Effector memory CD8-positive, alpha-beta T cell (primary cell): Measurements from ENCODE around the gene RNF207.
A peak's percentile ranks its signal among the peaks of the same experiment; 100 is the strongest.

Source experiments
- ATAC-seq: fragments of 150-1000 bp; cut with Tn5 transposase; replicated peaks from 2 replicates; pipeline ENCODE4 v1.10.0; 2021; ENCODE audit warnings: mild to moderate bottlenecking, moderate library complexity
- DNase-seq, 3 experiments: peaks; one replicate each; pipeline ENCODE4 v3.0.0; 2021
- H3K27ac Mint-ChIP-seq, 2 donors: one replicate each; pipeline ENCODE4 v1.8.0; 2022; ENCODE audit warnings: mild to moderate bottlenecking in 2 of 2, mixed read lengths in 2 of 2, moderate library complexity in 2 of 2
- H3K27me3 Mint-ChIP-seq, 2 donors: one replicate each; pipeline ENCODE4 v1.8.0; 2022; ENCODE audit warnings: mixed read lengths in 2 of 2
- H3K36me3 Mint-ChIP-seq: one replicate; pipeline ENCODE4 v1.8.0; 2022; ENCODE audit warnings: mild to moderate bottlenecking, moderate library complexity, mixed read lengths; ENCODE audit not compliant: insufficient read depth
- H3K4me1 Mint-ChIP-seq, 2 donors: one replicate each; pipeline ENCODE4 v1.8.0; 2022; ENCODE audit warnings: low read depth in 2 of 2, mixed read lengths in 2 of 2
- H3K4me3 Mint-ChIP-seq, 2 donors: one replicate each; pipeline ENCODE4 v1.8.0; 2022; ENCODE audit warnings: mild to moderate bottlenecking in 2 of 2, mixed read lengths in 2 of 2, moderate library complexity in 2 of 2
- H3K9me3 Mint-ChIP-seq, 2 donors: one replicate each; pipeline ENCODE4 v1.8.0; 2022; ENCODE audit warnings: mixed read lengths in 2 of 2

Gene RNF207

DNA sequence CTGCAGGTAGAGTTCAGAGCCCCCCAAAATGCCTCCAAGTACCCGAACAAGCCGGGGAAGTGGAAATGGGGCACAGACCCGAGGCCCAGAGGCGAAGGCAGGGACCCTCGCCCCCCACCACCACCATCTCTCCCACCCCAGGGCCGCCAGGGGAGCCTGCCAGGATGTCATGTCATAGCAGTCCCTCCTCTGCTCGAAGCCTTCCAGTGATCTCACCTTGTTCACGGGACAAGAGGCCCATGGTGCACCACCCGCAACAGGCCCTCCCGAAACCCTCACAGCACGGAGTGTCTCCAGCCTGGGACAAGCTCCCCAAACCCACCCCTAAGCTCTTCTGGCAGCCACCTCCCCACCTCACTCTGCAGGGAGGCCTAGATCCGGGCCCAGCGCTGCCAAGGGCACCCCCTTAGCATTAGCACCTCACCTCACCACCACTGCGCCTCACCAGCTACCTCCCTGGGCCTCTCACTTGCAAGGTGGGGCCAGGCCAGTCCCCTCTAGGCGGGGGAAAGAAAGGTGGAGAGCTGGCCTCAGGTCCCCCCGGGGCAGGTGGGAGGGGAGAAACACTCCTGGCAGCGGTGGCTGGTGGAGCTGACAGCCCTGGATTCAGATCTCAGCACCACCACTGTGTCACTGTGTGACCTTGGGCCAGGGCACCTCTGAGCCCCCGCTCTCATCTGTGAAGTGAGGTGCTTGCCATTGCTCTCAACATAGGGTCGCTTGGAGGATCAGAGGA is 39.1 kb upstream of the RNF207 start:
- H3K27ac Mint-ChIP-seq: no peak overlapping the region
- no peak for DNase-seq
- no peak overlapping the region for H3K4me3 Mint-ChIP-seq
- H3K36me3 Mint-ChIP-seq: no peaks in the 10 kb centered on the region
- H3K27me3 Mint-ChIP-seq: peaks cover 54 to 79% of the 10 kb centered on the region in 2 donors
- no peaks in the 10 kb centered on the region for H3K9me3 Mint-ChIP-seq
- ATAC-seq: no peak
- H3K4me1 Mint-ChIP-seq: no peaks in the 10 kb centered on the region

DNA sequence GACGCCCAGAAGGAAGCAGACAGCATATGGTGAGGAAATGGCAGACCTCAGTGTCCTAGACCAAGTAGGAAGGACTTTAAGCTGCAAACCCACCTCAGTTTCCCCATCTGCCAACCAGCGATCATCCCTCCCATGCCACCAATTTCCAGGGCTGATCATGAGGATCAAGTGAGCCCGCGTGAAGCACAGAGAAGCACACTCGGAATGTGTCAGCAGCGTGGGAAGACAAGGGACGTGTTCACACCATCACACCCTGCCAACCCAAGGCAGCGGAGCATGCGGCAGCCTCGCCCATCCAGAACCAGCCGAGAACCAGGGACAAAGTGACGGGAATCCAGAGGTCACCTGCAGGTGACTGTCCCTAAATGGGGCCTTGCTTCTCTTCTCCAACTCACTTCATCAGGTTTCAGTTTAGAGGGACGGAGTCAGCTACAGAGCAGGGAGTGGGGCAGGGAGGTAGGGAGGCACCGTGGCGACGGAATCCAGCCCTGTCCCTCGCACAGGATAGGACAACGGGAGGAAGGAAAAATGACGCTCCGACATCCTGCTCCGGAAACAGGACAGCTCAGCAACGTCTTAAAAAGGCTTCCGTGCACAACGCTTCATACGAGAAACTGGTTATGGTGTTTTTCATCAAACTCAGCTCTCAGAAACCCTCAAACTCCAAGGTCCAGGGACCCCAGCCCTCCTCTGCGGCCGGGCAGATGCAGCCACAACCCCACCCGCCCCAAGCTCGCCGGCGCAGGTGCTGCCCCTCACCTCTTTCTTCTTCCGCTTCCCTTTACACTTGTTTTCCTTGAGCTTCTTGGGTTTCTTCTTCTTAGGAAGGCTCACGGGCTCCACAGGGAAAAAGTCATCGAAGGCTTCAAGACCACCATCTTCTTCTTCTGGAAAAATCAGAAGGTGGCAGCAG is 38.3 kb upstream of the RNF207 start:
- no peak for DNase-seq
- Mint-ChIP-seq H3K9me3 (no peaks in the 10 kb centered on the region), H3K27ac (no peak overlapping the region), H3K4me1 (no peaks in the 10 kb centered on the region), H3K27me3 (peaks cover 48 to 73% of the 10 kb centered on the region in 2 donors), H3K4me3 (no peak overlapping the region), H3K36me3 (no peaks in the 10 kb centered on the region)
- ATAC-seq: no peak

DNA sequence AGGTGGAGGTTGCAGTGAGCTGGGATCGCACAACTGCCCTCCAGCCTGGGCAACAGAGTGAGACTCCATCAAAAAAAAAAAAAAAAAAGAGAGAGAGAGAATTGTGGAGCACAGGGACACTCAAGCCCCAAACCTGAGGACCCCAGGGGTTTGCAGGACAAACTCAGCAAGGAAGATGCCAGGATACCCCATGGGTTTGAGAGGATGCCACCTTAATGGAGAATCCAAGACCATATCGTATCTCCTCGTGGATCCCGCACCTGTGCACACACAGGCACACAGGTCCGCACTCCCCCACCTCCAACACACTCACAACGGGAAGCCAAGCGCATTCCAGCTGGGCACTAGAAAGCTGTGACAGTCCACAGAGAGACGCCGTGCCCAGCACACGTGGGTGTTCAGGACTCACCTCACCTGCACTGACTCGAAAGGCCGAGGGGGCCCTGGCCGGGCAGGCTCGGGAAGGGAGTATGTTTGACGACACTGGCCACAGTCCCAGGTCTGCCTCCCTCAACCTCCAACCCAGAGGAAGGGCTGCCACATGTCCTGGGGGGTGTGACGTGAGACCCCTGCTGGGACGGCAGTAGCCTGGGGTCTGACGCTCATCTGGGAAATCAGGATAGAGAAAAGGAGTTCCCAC is 36.9 kb upstream of the RNF207 start:
- DNase-seq (no peak), ATAC-seq (no peak)
- H3K4me1 Mint-ChIP-seq: no peaks in the 10 kb centered on the region
- H3K9me3 Mint-ChIP-seq: no peaks in the 10 kb centered on the region
- H3K27ac Mint-ChIP-seq: no peak overlapping the region
- H3K27me3 Mint-ChIP-seq: peaks cover 47 to 71% of the 10 kb centered on the region in 2 donors
- H3K4me3 Mint-ChIP-seq: no peak overlapping the region
- no peaks in the 10 kb centered on the region for H3K36me3 Mint-ChIP-seq

DNA sequence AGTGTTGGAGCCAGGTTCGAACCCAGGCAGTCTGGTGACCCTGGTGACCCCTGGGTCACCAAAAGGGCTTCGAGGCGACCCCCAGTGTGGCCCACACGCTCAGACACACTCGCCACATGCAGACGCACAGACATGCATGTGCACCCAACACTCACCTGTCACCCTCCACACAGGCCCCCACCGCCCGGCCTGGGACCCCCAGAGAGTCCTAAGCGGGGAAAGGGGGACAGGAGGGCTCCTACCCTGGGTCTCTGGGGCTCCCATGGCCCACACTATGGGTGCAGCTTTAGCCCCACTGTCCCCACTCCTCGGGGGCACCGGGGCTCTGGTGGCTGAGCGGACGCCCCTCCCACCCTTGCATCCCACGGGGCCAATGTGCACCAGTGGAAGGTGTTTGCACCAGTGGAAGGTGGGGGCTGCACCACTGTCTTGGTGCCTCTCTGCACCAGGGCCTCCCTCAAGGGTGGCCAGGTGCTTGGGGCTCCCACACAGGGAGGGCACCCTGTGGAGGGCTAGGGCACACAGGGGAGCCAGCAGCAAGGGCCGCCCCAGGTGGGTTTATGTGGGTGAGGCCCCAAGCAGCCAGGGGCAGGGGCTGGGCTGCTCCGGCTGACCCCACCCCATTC is 35.7 kb upstream of the RNF207 start:
- Mint-ChIP-seq H3K36me3 (no peaks in the 10 kb centered on the region), H3K9me3 (no peaks in the 10 kb centered on the region), H3K4me1 (no peaks in the 10 kb centered on the region), H3K4me3 (no peak overlapping the region), H3K27ac (no peak overlapping the region), H3K27me3 (peaks cover 39 to 59% of the 10 kb centered on the region in 2 donors)
- DNase-seq (no peak), ATAC-seq (no peak)

DNA sequence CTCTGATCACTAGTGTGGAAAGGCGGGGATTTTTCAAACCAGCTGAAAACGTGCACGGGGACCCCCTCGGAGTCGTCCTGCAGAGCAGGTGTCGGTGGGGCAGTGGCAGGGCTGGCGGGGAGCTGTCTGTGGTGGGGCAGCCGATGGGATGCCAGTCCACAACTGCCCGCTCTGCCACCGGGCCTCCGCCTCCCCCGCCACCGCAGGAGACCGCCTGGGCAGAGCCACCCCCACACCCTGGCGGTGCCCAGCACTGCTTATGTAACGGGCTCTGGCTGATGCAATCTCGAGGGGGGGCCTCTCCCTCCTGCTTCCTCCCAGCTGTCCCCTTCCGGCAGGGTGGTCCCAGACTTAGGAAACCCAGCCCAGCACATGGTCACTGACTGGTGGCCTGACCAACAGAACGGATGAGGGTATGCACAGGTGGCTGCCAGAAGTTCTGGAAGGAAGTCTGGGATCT is 35.1 kb upstream of the RNF207 start:
- no peaks in the 10 kb centered on the region for H3K9me3 Mint-ChIP-seq
- ATAC-seq: no peak
- no peak overlapping the region for H3K4me3 Mint-ChIP-seq
- H3K36me3 Mint-ChIP-seq: no peaks in the 10 kb centered on the region
- H3K4me1 Mint-ChIP-seq: no peaks in the 10 kb centered on the region
- no peak for DNase-seq
- peaks cover 34 to 54% of the 10 kb centered on the region in 2 donors for H3K27me3 Mint-ChIP-seq
- no peak overlapping the region for H3K27ac Mint-ChIP-seq

DNA sequence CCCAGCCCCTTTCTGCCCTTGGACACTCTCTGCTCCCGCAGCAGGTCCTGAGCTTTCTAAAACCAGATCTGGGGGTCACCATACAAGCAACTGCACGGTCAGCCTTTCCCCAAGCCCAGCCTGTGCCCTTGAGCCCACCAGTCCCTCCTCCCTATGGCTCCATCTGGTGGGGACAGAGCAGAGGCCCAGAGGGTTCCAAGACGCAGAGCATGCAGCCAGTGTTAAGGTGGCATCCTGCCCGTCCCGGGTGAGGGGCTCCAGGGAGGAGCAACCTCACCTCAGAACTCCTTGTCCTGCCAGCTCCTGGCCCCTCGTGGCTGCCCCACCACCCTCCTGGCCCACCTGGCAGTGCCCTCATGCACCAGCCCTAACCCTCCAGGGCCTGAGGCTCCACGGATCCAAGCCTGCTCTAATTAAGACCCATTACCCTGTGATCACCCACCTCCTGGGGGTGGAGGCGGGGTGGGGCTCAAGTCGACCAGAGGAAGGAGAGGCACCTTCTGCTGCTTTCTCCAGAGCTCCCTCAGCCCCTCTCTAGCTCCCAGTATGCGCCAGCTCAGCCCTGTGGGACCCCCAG is 34.3 kb upstream of the RNF207 start:
- no peaks in the 10 kb centered on the region for H3K9me3 Mint-ChIP-seq
- DNase-seq: no peak
- ATAC-seq: no peak
- no peak overlapping the region for H3K4me3 Mint-ChIP-seq
- H3K36me3 Mint-ChIP-seq: no peaks in the 10 kb centered on the region
- peaks cover 27 to 45% of the 10 kb centered on the region in 2 donors for H3K27me3 Mint-ChIP-seq
- H3K4me1 Mint-ChIP-seq: no peaks in the 10 kb centered on the region
- no peak overlapping the region for H3K27ac Mint-ChIP-seq

DNA sequence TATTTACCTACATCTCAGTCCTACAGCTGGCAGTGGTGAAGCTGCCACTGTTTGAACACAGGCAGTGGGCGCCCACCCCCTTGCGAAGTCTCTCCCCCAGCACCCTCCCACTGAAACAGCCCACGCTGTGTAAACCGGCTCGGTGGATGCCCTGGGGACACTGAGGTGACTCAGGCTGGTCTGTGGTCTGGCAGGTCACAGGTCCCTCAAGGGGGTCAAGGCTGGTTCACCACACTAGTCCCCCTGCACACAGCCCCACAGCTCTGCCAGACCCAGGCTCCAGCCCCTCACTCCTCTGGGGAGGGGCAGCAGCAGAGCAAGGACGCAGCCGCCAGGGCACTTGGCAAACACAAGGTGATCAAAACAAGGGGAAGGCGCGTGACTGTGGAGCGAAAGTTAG is 33.4 kb upstream of the RNF207 start:
- H3K4me1 Mint-ChIP-seq: peaks cover 0 to 4% of the 10 kb centered on the region in 2 donors
- no peaks in the 10 kb centered on the region for H3K9me3 Mint-ChIP-seq
- DNase-seq (no peak), ATAC-seq (no peak)
- no peak overlapping the region for H3K27ac Mint-ChIP-seq
- H3K4me3 Mint-ChIP-seq: no peak overlapping the region
- H3K27me3 Mint-ChIP-seq: peaks cover 27 to 36% of the 10 kb centered on the region in 2 donors
- no peaks in the 10 kb centered on the region for H3K36me3 Mint-ChIP-seq

DNA sequence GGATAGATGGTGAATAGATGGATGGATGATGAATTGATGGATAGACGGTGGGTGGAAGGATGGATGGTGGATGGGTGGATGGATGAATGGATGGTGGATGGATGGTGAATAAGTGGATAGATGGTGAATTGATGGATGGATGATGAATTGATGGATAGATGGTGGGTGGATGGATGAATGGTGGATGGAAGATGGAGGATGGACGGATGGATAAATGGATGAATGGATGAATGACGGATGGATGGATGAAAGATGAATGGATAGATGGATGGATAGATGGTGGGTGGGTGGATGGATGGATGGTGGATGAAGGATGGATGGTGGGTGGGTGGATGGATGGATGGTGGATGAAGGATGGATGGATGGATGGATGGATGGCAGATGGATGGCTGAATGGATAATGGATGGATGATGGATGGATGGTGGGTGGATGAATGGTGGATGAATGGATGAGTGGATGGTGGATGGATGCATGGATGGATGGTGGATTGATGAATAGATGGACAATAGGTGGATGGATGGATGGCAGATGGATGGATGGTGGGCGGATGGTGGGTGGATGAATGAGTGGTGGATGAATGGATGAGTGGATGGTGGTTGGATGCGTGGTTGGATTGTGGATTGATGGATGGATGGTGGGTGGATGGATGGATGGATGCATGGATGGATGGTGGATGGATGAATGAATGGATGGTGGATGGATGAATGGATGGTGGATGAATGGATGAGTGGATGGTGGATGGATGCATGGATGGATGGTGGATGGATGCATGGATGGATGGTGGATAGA is 31.1 kb upstream of the RNF207 start:
- no peak for DNase-seq
- Mint-ChIP-seq H3K4me1 (peaks cover 0 to 10% of the 10 kb centered on the region in 2 donors), H3K4me3 (no peak overlapping the region), H3K27ac (no peak overlapping the region), H3K27me3 (peaks cover 13 to 29% of the 10 kb centered on the region in 2 donors), H3K9me3 (no peaks in the 10 kb centered on the region), H3K36me3 (no peaks in the 10 kb centered on the region)
- no peak for ATAC-seq

DNA sequence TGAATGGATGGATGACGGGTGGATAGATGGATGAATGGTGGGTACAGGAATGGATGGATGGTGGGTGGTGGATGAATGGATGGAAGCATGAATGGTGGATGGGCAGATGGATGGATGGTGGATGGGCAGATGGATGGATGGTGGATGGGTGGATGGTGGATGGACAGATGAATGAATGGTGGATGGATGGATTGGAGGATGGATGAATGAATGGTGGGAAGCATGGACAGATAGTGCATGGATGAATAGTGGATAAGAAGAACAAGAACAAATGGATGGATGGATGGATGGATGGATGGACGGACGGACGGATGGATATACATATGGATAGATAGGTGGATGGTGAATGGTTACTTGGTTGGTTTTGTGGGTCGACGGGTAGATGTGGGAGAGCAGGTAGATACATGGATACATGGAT is 30.5 kb upstream of the RNF207 start:
- DNase-seq: no peak
- Mint-ChIP-seq H3K27ac (no peak overlapping the region), H3K4me3 (no peak overlapping the region), H3K9me3 (no peaks in the 10 kb centered on the region), H3K27me3 (peaks cover 10 to 29% of the 10 kb centered on the region in 2 donors), H3K36me3 (no peaks in the 10 kb centered on the region), H3K4me1 (peaks cover 0 to 10% of the 10 kb centered on the region in 2 donors)
- no peak for ATAC-seq

DNA sequence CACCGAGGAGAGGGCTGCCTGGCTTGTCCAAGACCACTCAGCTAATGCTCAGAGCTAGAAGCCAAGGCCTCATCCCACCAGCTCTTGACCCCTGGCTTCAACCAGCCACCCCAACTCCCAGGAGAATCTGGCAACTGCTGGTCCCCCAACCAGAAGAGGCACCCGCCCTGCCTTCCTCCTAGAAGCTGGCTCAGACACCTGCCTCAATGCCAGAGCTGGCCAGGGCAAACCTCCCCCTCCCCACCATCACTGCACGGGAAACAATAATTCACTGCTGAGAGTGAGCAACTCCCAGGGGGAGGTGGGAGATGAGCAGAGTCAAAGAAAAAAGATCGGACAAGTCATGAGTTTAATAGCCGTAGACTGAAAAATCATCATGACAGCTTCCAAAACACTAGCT is 29.1 kb upstream of the RNF207 start:
- peaks cover 3% of the 10 kb centered on the region for H3K36me3 Mint-ChIP-seq
- H3K27ac Mint-ChIP-seq: no peak overlapping the region
- DNase-seq: no peak
- peaks cover 16 to 35% of the 10 kb centered on the region in 2 donors for H3K27me3 Mint-ChIP-seq
- H3K4me3 Mint-ChIP-seq: no peak overlapping the region
- H3K4me1 Mint-ChIP-seq: peaks cover 12 to 21% of the 10 kb centered on the region in 2 donors
- no peak for ATAC-seq
- H3K9me3 Mint-ChIP-seq: no peaks in the 10 kb centered on the region

DNA sequence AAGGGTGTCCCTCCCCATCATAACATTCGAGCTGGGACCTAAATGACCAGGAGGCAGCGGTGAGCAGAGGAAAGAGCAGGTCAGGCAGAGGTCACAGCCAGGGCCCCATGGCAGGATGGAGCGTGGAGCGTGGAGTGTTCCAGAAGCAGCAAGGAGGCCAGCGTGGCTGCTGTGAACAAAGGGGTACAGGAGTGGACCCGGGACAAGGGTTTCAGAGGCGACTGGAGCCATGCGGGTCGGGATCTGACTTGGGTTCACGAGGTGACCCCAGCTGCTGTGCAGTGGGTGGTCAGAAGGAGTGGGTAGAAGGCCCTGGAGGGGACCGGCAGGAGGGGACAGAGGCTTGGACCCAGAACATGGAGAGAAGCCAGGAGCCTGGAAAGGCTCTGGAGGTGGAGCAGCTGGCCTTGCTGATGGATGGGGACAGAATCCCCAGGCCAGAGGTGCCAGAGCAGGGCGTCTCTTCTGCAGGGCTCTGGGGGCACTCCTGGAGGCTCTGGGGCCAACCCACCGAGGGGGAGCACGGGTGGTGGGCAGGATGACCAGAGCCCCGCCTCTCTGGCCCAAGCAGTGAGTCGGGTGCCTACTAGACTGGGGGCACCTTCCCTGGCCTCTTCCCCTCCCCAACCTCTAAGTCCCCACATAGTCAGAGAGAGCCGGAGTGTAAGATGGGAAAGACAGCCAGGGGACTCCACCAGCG is 28.1 kb upstream of the RNF207 start:
- ATAC-seq: no peak
- H3K36me3 Mint-ChIP-seq: peaks cover 3% of the 10 kb centered on the region
- no peaks in the 10 kb centered on the region for H3K9me3 Mint-ChIP-seq
- H3K27me3 Mint-ChIP-seq: peaks cover 16 to 35% of the 10 kb centered on the region in 2 donors
- H3K4me3 Mint-ChIP-seq: peak overlapping the region; percentile 25 to 40
- H3K4me1 Mint-ChIP-seq: peaks cover 14 to 21% of the 10 kb centered on the region in 2 donors
- H3K27ac Mint-ChIP-seq: no peak overlapping the region
- DNase-seq: no peak
